Activated naive CD4-positive, alpha-beta T cell treated with anti-CD3 and anti-CD28 coated beads, Interleukin-2, amount 50 U/mL, for 16 hours (primary cell): ENCODE measurements around the gene CDYL.

Source experiments
- DNase-seq: peaks from one replicate; pipeline ENCODE4 v3.0.0-alpha.2; 2020

CDYL gene

DNA sequence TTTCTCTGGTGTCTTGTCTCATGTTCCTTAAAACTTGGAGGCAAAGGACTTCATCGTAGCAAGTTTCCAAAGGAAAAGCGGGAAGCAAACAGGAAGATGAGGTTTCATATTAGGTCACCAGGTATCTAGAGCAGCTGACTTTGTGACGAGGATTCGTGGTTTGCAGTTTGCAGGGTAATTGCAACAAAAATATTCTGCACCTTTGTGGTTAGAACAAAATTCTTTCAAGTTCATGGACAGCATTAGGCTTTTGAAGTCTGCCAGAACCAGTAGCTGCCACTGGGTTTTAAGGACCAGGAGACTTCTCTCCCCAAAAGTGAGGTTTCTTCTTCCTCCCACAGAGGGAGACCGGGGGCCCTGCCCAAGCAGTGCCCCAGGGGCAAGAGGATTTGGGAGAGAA is 164.2 kb downstream of the CDYL start:
- no peak for DNase-seq

DNA sequence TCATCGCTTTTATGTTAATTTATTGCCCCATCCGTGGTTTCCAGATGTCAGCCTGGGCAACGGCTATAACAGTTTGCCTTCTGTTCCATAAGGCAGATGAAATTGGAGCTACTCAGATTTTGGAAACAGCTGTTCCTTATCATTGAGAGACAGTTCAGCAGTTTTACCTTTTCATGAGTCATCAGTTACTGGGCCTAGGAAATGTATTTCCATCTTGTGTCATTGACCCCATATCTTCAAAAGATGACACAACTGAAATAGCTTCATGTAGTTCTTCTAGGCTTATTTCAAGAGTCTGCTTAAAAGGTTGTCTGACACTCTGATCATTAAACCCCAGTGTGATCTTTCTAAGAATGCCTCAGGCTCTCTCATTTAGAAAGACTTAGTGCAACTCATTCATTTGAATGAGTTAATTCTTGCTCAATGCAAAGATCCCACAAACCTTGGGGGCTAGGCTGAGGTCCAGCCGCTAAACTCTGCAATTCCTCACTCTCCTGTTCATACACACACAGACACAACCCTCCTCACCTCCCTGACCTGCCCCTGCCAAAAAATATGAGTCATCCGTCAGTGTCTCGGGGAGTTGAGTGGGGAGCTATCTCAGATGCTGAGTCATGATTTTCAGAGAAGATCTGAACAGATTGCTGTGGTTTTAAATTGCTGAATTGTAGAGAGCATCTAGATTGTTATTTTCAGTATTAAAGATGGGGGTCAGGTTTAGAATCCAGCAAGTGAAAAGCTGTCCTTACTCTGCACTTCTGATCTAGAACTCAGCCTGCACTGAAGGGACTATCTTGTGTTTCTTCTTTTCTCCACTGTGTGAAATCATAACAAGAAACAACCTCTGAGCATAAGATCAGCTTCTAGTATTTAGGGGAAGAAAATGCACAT is 165.8 kb downstream of the CDYL start:
- peak; percentile 33 for DNase-seq

DNA sequence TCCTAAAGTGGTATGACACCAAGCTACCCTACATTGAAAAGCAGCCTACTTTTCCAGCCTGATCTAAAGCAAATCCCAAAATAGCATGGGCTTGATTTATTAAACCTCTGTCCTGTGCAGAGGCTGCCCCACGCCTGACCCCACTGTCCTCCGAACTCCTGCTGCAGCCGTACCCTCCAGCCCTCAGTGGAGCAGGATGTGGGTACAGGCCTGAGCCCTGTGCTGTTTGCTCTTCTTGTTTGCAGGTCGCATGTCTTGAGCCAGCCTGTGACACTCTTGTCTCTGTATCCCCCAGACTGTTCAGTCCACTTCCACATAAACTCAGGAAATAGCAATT is 166.4 kb downstream of the CDYL start:
- DNase-seq, result no peak

DNA sequence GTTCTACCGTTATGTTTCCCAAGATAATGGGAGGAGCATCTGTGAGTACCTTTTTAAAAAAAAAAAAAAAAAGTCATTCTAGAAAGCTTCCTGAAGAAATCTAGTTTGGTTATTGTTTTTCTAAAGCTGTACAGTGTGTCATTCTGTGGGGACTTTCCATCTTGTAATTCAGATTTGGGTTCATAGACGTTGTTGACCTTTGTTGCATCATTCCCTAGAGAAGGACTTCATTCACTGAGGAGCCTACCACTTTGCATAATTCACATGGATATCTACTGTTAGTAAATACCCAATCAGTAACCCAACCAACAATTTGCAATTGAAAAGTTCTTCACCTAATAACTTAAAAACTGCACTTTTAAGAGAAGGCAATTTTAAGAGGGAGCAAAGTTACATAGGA is 167.5 kb downstream of the CDYL start:
- no peak for DNase-seq

DNA sequence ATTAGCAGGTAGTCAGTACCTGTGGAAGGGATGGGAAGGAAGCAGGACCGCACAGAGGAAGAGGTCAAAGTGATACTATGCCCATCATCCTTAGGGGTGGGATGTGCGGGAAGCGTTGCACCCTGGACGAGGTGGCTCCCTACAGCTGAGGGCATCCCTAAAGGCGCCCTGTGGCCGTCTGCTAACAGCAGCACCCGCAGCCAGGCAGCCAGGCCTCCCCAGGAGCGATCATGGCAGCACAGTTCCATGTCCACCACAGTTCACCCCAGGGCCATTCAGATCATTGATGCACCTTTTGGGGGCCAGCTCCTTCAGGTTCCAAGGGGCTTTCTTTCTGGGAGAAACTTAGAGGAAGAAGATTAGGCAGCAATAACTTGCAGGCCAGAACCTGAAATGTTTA is 168.1 kb downstream of the CDYL start:
- DNase-seq, result no peak

DNA sequence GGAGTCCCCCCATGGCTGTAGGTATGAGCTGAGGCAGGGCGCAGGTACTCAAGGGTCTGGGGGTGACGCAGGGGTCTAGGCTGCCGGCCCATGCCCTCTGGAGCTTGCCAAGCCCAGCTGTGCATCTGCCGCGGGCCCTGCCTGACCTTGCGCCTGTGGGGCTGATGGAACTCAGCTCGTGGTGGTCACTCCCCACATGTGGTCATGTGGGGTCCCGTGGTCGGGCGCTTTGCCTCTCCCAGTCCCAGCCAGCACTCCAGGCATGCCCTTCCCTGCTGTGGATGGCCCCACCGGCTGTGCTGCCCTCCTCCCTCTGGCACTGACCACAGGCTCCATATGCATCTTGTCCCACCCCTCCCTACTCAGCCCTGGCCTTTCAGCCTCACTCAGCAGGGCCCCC is 170.3 kb downstream of the CDYL start:
- DNase-seq, result no peak

GRCh38 chr6:4947716-4948115 is 171.5 kb downstream of the CDYL start:
- no peak for DNase-seq

GRCh38 chr6:4948781-4949450 is 172.7 kb downstream of the CDYL start:
- DNase-seq, result no peak

GRCh38 chr6:4950076-4950475 is 173.9 kb downstream of the CDYL start:
- DNase-seq, result no peak

DNA sequence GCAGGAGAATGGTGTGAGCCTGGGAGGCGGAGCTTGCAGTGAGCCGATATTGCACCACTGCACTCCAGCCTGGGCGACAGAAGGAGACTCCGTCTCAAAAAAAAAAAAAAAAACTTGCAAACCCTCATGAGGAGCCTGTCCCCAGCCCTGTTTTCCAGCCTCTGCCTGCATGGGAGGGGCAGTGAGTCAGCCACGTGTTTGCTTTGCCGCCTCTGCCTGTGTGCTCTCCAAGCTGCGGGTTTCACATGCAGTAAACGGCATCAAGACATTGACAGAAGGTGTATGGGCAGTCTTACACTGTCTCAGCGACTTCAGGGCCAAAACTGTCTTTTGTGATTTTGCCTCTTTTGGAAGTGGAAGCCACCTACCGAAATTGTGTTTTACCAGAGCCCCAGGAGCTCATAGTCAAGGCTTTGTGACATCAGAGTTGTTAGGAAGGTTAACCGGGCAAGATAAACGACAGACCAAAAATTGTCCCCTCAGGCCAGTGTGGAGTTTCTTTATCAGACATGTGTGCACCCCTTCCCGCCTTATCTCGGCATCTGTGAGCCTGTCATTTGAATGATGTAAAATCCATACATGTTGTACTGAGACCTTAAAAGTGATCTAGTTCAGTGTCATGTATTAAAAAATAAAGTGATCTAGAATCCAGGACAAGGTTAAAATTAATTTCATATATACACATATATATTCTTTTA is 174.8 kb downstream of the CDYL start:
- no peak for DNase-seq

DNA sequence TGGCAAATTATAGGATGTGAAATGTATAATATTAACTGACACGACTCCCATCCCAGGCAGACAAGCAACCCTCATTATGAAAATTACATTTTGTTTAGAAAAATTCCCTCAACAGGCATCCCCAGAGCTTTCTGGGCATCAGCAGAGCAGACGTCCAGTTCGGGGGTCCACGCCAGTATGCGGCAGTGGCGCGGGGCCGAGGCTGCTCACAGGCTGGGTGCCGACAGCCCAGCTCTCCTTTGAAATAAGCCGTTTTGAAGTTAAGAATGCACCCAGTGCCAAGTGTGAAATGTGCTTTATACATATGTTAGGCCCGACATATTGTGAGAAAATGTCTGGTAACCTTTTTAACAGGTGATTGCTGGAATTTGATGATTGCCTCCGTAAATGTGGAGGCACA is 177.2 kb downstream of the CDYL start:
- DNase-seq, result no peak

DNA sequence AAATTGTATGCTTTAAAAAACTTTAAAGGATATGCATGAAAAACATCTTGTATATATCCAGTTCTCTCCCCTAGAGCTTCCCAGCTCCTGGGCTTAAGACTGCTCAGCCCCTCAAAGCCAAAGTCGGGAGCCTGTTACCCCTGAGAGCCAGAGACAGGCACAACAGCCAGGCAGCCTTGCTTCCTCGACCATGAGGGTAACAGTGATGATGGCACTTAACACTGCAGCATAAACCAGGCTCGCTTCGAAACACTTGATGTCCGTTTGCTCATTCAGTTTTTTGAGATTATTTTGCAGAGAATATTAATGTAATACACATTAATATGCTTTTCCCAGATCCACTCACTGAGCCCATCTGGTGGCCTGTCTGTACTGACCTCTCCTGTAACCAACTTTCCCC is 180.4 kb downstream of the CDYL start:
- DNase-seq, result no peak

DNA sequence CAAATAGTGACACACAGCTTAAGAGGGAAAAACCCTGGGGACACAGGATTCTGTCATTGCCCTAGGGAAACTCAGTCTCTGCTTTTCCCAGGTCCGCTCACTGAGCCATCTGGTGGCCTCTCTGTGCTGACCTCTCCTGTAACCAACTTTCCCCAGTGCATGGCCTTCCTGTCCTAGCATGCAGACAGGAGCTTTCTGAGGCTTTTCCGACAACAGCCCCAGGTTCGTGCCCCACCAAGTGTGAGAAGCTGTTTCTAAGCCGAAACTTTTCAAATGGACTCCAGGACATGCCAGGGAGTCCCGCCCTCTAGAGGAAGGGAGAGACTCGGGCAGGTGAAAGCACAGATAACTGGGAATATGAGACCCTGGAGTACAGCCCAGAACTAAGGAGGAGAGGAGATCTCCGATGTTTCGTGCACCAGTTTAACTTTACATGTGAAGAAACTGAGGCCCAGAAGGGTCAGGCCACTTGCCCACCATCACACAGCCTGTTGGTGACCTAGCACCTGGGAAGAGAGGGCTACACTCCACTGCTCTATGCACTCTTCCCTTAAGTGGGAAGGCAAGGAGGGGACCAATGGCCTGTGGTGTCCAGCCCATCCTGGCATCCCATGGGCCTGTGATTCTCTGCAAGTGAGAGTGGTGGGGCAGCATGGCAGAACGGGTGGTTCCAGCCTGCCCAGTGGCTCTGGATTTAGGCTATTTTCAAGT is 181.5 kb downstream of the CDYL start:
- DNase-seq, result no peak

DNA sequence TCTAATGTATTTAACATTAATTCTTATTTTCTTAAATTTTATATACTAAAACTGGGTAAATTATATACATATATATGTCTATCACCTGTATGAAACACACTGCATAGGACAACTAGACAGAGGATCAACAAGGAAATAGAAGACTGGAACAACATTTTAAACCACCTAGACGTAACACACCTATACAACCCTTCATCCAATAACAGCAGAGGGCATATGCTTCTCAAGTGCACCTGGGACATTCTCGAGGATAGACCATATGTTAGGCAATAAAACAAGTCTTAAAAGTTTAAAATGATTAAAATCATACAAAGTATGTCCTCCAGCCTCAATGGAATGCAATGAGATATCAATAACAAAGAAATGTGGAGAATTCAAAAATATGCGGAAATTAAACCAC is 182.4 kb downstream of the CDYL start:
- DNase-seq, result no peak

DNA sequence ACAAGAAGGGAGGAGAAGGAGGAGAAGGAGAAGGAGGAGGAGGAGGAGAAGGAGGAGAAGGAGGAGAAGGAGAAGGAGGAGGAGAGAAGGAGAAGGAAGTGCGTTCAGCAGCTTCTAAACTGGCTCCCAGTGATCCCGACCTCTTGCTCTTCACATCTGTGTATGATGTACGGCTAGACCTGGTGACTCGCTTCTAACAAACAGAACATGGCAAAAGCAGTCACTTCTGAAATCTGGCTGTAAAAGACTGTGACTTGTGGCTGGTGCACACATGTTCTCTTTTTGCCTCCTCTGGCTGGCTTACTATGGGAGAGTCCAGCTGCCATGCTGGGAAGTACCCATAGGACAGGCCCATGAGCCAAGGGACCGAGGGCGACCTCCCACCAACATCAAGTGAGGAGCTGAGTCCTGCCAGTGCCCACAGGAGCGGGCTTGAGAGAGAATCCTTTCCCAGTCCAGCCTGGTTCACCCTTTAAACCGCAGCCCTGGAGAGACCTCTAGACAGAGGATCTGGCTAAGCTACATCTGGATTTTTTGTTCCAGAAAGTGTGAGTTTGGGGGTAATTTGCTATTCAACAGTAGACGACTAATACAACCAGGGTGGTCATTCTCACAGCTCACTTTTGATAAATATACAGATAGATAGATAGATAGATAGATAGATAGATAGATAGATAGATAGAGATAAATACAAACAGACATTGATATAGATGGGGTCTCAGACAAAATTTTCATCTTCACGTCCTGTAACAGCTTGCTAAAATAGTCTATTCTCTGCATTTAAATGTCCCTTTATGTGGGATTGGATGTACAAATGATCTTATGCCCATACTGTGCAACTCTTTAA is 185.3 kb downstream of the CDYL start:
- no peak for DNase-seq

DNA sequence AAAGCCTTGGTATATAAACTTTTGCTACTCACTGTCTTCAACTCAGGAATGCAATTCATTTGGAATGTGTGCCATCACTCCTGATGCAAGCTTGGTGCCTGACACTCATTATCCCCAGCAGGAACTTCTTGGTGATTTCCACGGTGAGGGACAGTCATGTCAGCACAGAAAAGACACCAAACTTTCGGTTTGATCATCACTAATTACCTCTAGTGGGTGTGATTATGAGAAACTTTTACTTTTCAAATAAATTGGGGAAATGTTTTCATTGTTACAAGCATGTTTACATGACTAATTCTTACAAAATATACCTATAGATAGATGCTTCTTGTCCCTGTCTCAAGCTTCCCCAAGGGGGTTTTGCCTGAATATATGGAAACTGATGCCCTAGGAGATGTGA is 186.7 kb downstream of the CDYL start:
- no peak for DNase-seq

GRCh38 chr6:4964675-4965561 is 188.7 kb downstream of the CDYL start:
- no peak for DNase-seq

GRCh38 chr6:4965562-4966389 is 189.6 kb downstream of the CDYL start:
- DNase-seq, result no peak

DNA sequence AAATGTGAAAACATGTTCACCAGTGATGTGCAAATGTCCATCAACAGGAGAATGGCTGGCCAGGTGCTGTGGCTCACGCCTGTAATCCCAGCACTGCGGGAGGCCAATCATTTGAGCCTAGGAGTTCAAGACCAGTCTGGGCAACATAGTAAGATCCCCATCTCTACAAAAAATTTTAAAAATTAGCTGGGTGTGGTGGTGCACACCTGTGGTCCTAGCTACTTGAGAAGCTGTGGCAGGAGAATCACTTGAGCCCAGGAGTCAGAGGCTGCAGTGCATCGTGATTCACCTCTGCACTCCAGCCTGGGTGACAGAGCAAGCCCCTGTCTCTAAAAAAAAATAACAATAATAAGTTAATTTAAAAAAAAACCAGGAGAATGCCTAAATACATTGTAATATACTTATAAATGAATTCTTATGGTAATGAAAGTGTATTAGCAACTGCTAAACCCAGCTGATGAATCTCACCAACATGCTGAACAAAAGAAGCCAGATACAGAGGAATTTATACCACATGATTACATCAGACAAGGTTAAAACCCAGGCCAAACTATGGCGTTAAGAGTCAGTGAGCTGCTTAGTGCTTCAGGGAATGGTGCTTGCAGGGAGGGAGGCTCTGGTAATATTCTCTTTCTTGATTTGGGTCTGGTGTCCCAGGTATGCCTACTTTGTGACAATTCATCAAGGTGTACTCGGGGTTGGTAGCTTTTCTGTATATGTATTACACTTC is 191.3 kb downstream of the CDYL start:
- no peak for DNase-seq
